Glutamatergic neuron (in vitro differentiated cells): ENCODE results near the gene IRF5. TPM values are rescaled to one million over a fixed set of nuclear protein-coding genes. Genes with fewer than 3 reads are reported as not detected.

Experiments used
- DNase-seq: peaks from one replicate; pipeline ENCODE4 v3.0.0; 2022
- H3K27ac Mint-ChIP-seq: one replicate; pipeline ENCODE4 v1.8.0; 2020; ENCODE audit warnings: mild to moderate bottlenecking, mixed read lengths, inconsistent platforms; ENCODE audit not compliant: unreplicated experiment
- H3K27me3 Mint-ChIP-seq: one replicate; pipeline ENCODE4 v1.8.0; 2020; ENCODE audit warnings: mild to moderate bottlenecking, moderate library complexity, mixed read lengths, inconsistent platforms; ENCODE audit not compliant: unreplicated experiment
- H3K36me3 Mint-ChIP-seq: one replicate; pipeline ENCODE4 v1.8.0; 2020; ENCODE audit warnings: mild to moderate bottlenecking, mixed read lengths, inconsistent platforms; ENCODE audit not compliant: unreplicated experiment
- H3K4me1 Mint-ChIP-seq: one replicate; pipeline ENCODE4 v1.8.0; 2020; ENCODE audit warnings: mild to moderate bottlenecking, low read depth, mixed read lengths, inconsistent platforms; ENCODE audit not compliant: unreplicated experiment
- H3K4me3 Mint-ChIP-seq: one replicate; pipeline ENCODE4 v1.8.0; 2020; ENCODE audit warnings: mild to moderate bottlenecking, mixed read lengths, inconsistent platforms; ENCODE audit not compliant: unreplicated experiment
- H3K9me3 Mint-ChIP-seq: one replicate; pipeline ENCODE4 v1.8.0; 2020; ENCODE audit warnings: mild to moderate bottlenecking, moderate library complexity, mixed read lengths, inconsistent platforms; ENCODE audit not compliant: unreplicated experiment
- total RNA-seq: library from RNA; stranded (reverse); fragmentation: NEBNext Ultra II Directional; extraction: Animal tissue kit (Norgen Biotek cat#: 25700); gene quantifications from one replicate; pipeline ENCODE4 v1.2.1, GENCODE V29; 2021; ENCODE audit not compliant: unreplicated experiment
- TF ChIP-seq, protein P1 (sequence below): fragments of 200-600 bp; sonication (generic); IDR thresholded peaks from one replicate; pipeline ENCODE4 v1.5.0; 2021; ENCODE audit not compliant: partially characterized antibody, unreplicated experiment

IRF5 gene
- total RNA-seq, 1 donor from 2014 or later = not detected

DNA sequence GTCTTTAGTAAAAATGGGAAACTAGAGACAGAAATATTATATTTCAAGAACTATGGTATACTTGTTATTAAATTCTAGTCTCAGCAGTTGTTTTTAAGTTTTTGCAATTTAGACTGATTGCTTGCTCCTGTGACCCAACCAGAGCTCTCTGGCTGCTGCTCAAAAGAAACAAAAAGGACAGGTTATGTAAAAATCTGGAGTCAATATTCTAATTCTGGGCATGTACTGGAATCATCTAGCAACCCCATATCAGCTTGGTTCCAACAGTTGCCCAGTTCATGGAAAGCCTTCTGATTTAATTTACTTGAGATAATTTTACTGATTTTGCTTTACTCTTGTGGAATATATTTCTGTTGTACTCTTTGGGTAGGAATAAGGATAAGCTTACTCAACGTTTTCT, 37.5 kb upstream of the IRF5 start:
- Mint-ChIP-seq H3K4me1 (peaks cover under 1% of the 10 kb centered on the region), H3K9me3 (peaks cover 6% of the 10 kb centered on the region), H3K27ac (no peak overlapping the region), H3K4me3 (no peak overlapping the region), H3K36me3 (peaks cover 11% of the 10 kb centered on the region), H3K27me3 (peaks cover 7% of the 10 kb centered on the region)
- TF ChIP-seq, protein P1, sequence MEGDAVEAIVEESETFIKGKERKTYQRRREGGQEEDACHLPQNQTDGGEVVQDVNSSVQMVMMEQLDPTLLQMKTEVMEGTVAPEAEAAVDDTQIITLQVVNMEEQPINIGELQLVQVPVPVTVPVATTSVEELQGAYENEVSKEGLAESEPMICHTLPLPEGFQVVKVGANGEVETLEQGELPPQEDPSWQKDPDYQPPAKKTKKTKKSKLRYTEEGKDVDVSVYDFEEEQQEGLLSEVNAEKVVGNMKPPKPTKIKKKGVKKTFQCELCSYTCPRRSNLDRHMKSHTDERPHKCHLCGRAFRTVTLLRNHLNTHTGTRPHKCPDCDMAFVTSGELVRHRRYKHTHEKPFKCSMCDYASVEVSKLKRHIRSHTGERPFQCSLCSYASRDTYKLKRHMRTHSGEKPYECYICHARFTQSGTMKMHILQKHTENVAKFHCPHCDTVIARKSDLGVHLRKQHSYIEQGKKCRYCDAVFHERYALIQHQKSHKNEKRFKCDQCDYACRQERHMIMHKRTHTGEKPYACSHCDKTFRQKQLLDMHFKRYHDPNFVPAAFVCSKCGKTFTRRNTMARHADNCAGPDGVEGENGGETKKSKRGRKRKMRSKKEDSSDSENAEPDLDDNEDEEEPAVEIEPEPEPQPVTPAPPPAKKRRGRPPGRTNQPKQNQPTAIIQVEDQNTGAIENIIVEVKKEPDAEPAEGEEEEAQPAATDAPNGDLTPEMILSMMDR = no peak
- no peak for DNase-seq

DNA sequence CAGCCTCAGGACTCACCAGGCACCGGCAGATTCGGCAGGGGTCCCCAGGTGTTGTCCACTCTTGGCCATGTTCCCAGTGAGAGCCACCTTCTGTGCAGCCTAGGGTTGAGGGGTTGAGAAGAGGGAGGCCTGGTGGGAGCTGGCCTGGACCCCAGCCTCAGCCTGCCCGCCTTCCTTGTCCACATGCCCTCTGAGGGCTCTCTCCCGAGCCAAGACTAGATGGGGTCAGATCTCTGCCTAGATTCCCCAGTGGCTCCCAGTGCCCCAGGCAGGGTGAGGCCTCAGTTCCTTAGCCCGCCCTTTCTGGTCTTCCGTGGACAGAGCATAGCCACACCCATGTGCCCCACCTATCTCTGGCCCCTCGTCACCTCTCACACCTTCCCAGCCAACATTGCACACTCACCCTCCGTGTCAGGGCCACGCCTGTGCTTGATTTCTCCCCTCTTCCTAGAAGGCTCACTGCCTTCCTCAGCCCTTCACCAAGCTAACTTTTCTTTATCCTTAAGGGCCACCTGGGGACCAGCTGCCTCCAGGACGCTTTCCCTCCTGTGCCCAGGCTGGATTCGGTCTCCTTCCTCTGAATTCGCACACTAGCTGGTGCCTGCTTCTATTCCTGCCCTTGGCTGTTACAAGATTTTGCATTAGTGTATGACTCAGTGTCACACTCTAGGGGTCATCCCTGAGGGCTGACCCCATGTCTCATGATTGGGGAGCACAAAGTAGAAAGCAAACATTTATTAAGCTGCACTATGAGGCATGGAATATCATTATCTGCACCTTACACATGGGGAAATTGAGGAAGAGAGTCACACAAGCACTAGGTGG, 34.8 kb upstream of the IRF5 start:
- Mint-ChIP-seq H3K9me3 (peaks cover 7% of the 10 kb centered on the region), H3K27ac (no peak overlapping the region), H3K4me3 (no peak overlapping the region), H3K27me3 (peaks cover 5% of the 10 kb centered on the region), H3K4me1 (peaks cover 1% of the 10 kb centered on the region), H3K36me3 (peaks cover 4% of the 10 kb centered on the region)
- TF ChIP-seq, protein P1 = no peak
- DNase-seq = no peak

DNA sequence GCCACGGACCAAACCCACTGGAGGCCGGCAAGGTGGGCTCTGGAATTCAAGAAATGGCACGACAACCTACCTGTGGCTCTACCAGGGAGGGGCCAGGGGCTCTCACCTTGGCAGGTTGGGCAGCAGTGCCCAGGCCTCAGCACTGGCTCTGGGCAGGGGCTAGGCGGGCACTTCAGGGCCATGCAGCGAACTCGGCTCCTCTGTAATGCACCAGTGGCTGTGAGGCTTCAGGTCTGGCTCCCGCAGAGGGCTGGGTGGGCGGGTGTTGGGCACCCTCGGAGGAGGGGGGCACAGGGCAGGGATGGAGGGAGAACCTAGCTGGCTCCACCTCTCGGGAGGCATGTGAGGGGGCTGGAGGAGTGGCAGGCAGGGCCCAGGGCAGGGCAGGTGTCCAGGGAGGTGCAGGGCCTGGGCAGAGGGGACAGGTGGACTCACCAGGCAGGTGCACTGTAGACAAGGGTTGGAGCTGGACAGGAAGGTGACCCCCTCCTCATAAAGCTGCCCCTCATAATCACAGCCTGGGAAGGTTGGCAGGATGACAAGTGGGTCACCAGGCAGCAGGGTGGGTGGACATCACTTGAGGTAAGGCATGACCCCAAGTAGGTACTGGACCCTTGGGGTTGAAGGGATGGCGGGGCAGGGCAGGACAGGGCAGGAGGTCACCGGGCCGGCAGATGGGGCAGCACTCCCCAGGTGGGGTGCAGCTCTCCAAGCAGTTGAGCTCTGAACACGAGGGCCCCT, 33.9 kb upstream of the IRF5 start:
- DNase-seq = no peak
- peaks cover 1% of the 10 kb centered on the region for H3K4me1 Mint-ChIP-seq
- TF ChIP-seq, protein P1 = no peak
- H3K9me3 Mint-ChIP-seq = peaks cover 7% of the 10 kb centered on the region
- peaks cover 7% of the 10 kb centered on the region for H3K27me3 Mint-ChIP-seq
- H3K27ac Mint-ChIP-seq = no peak overlapping the region
- no peak overlapping the region for H3K4me3 Mint-ChIP-seq
- no peaks in the 10 kb centered on the region for H3K36me3 Mint-ChIP-seq

DNA sequence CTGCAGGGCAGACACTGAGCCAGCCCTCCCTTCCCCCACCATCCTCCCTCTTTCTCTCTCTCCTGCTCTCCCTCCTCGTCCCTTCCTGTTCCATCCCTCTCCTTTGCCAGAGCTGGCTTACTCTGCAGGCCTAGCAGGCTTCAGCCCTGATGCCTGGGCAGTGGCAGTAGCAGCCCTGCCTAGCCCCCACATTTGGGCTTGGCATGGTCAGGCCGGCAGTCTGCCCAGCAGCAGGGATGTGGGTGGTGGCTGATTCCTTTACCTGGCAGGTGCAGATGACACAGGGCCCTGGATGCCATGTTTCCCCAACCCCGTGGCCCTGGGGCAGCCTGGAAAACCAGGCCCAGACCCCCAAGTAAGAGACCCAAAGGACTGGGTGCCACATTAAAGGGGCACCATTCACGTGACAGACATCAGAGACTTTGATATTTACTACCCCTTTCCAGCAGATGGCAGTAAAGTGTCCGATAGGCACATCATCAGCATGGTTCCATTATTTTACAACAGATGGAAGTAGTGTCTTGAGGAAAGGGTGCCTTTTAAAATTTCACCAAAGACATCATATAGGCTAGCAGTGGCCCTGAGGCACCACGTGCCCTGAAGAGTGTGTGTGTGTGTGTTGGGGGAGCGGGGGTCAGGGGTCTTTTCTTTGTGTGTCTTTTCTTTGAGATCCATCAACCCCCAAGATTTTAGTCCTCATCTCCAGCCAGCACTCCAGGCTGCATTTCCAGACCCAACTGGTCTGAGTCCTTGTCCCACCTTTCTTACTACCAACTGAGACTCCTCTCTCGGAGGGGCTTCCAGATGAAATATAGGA, 33.1 kb upstream of the IRF5 start:
- Mint-ChIP-seq H3K27me3 (peaks cover 7% of the 10 kb centered on the region), H3K36me3 (no peaks in the 10 kb centered on the region), H3K4me1 (peaks cover 6% of the 10 kb centered on the region), H3K9me3 (peaks cover 8% of the 10 kb centered on the region), H3K4me3 (no peak overlapping the region), H3K27ac (no peak overlapping the region)
- TF ChIP-seq, protein P1 = peak; percentile 65
- no peak for DNase-seq
